Stimulated activated CD8-positive, alpha-beta memory T cell treated with anti-CD3 and anti-CD28 coated beads, Interleukin-15, amount 100 ng/mL, for 48 hours (primary cell): Measurements from ENCODE around the gene LHFPL6.

Source experiments
- DNase-seq, 2 donors: peaks; one replicate each; pipeline ENCODE4 v3.0.0-alpha.2; 2020; ENCODE audit warnings: low read depth in 2 of 2

The LHFPL6 gene

GRCh38 chr13:39512687-39513086 is 90.3 kb downstream of the LHFPL6 start:
- DNase-seq = no peak

- no peak for DNase-seq
Measured at GRCh38 chr13:39510316-39510695, 92.7 kb downstream of the LHFPL6 start.

GRCh38 chr13:39509616-39510315 is 93.2 kb downstream of the LHFPL6 start:
- no peak for DNase-seq

- no peak for DNase-seq
Measured at GRCh38 chr13:39506559-39507390, 96.2 kb downstream of the LHFPL6 start.

- no peak for DNase-seq
Measured at GRCh38 chr13:39505151-39505550, 97.8 kb downstream of the LHFPL6 start.

GRCh38 chr13:39503048-39503447 is 99.9 kb downstream of the LHFPL6 start:
- no peak for DNase-seq

GRCh38 chr13:39501702-39502324 is 101.2 kb downstream of the LHFPL6 start:
- DNase-seq = no peak

GRCh38 chr13:39499604-39500003 is 103.4 kb downstream of the LHFPL6 start:
- DNase-seq = no peak

GRCh38 chr13:39498471-39499114 is 104.4 kb downstream of the LHFPL6 start:
- DNase-seq = no peak

- no peak for DNase-seq
Measured at GRCh38 chr13:39496506-39496905, 106.5 kb downstream of the LHFPL6 start.

- DNase-seq = no peak
Measured at GRCh38 chr13:39494633-39495032, 108.4 kb downstream of the LHFPL6 start.

GRCh38 chr13:39494006-39494405 is 109.0 kb downstream of the LHFPL6 start:
- DNase-seq = no peak

GRCh38 chr13:39490136-39490535 is 112.9 kb downstream of the LHFPL6 start:
- no peak for DNase-seq

GRCh38 chr13:39486758-39487157 is 116.2 kb downstream of the LHFPL6 start:
- no peak for DNase-seq

- no peak for DNase-seq
Measured at GRCh38 chr13:39485314-39485700, 117.7 kb downstream of the LHFPL6 start.

- no peak for DNase-seq
Measured at GRCh38 chr13:39484506-39485313, 118.3 kb downstream of the LHFPL6 start.

- no peak for DNase-seq
Measured at GRCh38 chr13:39483326-39483725, 119.7 kb downstream of the LHFPL6 start.

- no peak for DNase-seq
Measured at GRCh38 chr13:39481491-39481890, 121.5 kb downstream of the LHFPL6 start.

- DNase-seq = no peak
Measured at GRCh38 chr13:39474600-39474999, 128.4 kb downstream of the LHFPL6 start.

GRCh38 chr13:39469676-39470075 is 133.3 kb downstream of the LHFPL6 start:
- DNase-seq = no peak

GRCh38 chr13:39468306-39468705 is 134.7 kb downstream of the LHFPL6 start:
- DNase-seq = no peak
